Spleen (tissue), 11 donors: ENCODE data around the gene NRL. TPM values are rescaled to one million over a fixed set of nuclear protein-coding genes. Genes with fewer than 3 reads are reported as not detected.

Experiments used
- DNase-seq: peaks from one replicate; pipeline ENCODE4 v3.0.0-alpha.2; 2020
- H3K27ac ChIP-seq, 8 donors: fragments of 200-600 bp; sonication (generic) in 7 of 8; 1 replicate in 4 of 8; 2 replicates in 4 of 8; pipeline versions ENCODE4 v1.5.0 to v1.8.0; 2016 to 2021; ENCODE audit warnings: inconsistent platforms in 4 of 8, mild to moderate bottlenecking in 4 of 8, moderate library complexity in 1 of 8
- H3K27me3 ChIP-seq, 7 donors: fragments of 200-600 bp; sonication (generic) in 6 of 7; replicated peaks in 1 of 7; 1 replicate in 4 of 7; 2 replicates in 3 of 7; pipeline versions ENCODE4 v1.5.0 to v1.8.0; 2016 to 2021; ENCODE audit warnings: inconsistent platforms in 3 of 7, mild to moderate bottlenecking in 1 of 7
- H3K36me3 ChIP-seq, 6 donors: fragments of 200-600 bp; sonication (generic) in 5 of 6; 1 replicate in 4 of 6; 2 replicates in 2 of 6; pipeline versions ENCODE4 v1.5.0 to v1.8.0; 2016 to 2021; ENCODE audit warnings: inconsistent platforms in 2 of 6
- H3K4me1 ChIP-seq, 6 donors: fragments of 200-600 bp; sonication (generic) in 5 of 6; 1 replicate in 3 of 6; 2 replicates in 3 of 6; pipeline versions ENCODE4 v1.5.0 to v1.8.0; 2016 to 2021; ENCODE audit warnings: inconsistent platforms in 3 of 6
- H3K4me3 ChIP-seq, 8 donors: fragments of 200-600 bp; sonication (generic) in 7 of 8; 1 replicate in 4 of 8; 2 replicates in 4 of 8; pipeline versions ENCODE4 v1.5.0 to v1.8.0; 2016 to 2021; ENCODE audit warnings: inconsistent platforms in 4 of 8, mild to moderate bottlenecking in 4 of 8, moderate library complexity in 2 of 8
- H3K9me3 ChIP-seq, 8 donors: fragments of 200-600 bp; sonication (generic) in 7 of 8; 1 replicate in 4 of 8; 2 replicates in 4 of 8; pipeline versions ENCODE4 v1.5.0 to v1.8.0; 2016 to 2021; ENCODE audit warnings: inconsistent platforms in 4 of 8
- POLR2A ChIP-seq, 3 donors: fragments of 450-650 bp; IDR thresholded peaks; one replicate each; pipeline ENCODE4 v1.5.1; 2017; ENCODE audit warnings: antibody characterized with exemption in 3 of 3, mild to moderate bottlenecking in 1 of 3
- POLR2AphosphoS5 ChIP-seq, 3 donors: sonication (generic); formaldehyde crosslinking; IDR thresholded peaks; one replicate each; pipeline ENCODE4 v1.5.1; 2017; ENCODE audit warnings: antibody characterized with exemption in 3 of 3
- WGBS, 5 donors: extraction: QIAGEN DNeasy Blood & Tissue Kit in 3 of 5; methylation state at CpG; one replicate each; pipeline versions ENCODE4 v1.1.5 to v1.1.7; 2013 to 2018; 5-methylcytosine and 5-hydroxymethylcytosine counted together
- intact Hi-C: fragments of 100-400 bp; cut with DNase I; formaldehyde crosslinking; loops from one replicate; pipeline ENCODE4 v1.15.0; 2023; ENCODE audit warnings: low total_unique reads
- polyA plus RNA-seq, 3 donors: library from polyadenylated mRNA; stranded (reverse); fragments of 200-250 nt; gene quantifications; one replicate each; pipeline ENCODE4 v1.2.1, GENCODE V29; 2013
- total RNA-seq, 7 donors: library from RNA; depleted of rRNA in 3 of 7; stranded (reverse); fragments of >200 nt in 3 of 7; fragmentation: NEBNext Ultra II Directional in 4 of 7; extraction: Animal tissue kit (Norgen Biotek cat#: 25700) in 4 of 7; gene quantifications; one replicate each; pipeline versions ENCODE4 v1.1.0 to v1.2.1, GENCODE V29; 2016 to 2021
- TF ChIP-seq, protein P1 (sequence below), 11 experiments: fragments of 200-600 bp in 7 of 11; fragments of 450-650 bp in 4 of 11; sonication (generic) in 4 of 11; IDR thresholded peaks in 8 of 11; conservative IDR thresholded peaks in 3 of 11; 1 replicate in 7 of 11; 2 replicates in 4 of 11; pipeline versions ENCODE4 v1.4.0 to v1.8.0; 2016 to 2021; ENCODE audit warnings: antibody characterized with exemption in 11 of 11, inconsistent platforms in 4 of 11, mild to moderate bottlenecking in 1 of 11
- donor health status: healthy with polysubstance abuse.
- donor health status: DM: no; HTN: no; CAD: no; lungs with moderate emphysema.
- donor health status: DM: no; HTN: no; CAD: no.
- donor health status: Bipolar disorder and iron deficiency.
- donor health status: healthy.
- donor health status: DM: no; HTN: no; CAD: no.
- donor health status: DM: yes; HTN: yes; CAD: no.

The NRL gene
- total and polyA plus RNA-seq, 10 donors, result 2.0 to 7.8 (median 4.0) TPM

DNA sequence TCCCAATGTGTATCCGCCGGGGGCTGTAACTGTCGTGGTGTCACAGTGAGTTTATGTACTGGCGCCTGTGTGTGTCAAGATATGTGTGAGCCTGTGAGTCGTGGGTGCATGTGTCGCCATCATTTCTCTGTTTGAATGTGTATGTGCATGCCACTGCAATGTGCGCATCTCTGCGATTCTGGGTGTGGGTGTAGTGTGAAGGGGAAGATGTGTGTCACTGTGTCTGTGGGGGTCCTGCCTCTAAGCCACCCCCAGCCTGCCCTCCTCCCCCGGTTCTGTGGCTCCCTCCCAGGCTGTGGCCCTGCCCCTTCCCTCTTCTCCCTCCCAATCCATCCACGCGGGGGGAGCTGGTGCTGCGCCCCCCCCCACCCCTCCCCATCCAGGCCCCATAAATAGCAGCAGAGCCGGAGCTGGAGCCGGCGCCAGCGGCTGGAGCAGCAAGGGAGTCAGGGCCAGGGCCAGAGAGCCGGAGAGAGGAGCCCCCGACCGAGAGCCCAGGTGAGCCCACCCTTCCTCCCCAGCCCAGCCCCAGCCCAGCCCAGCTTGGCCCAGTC lies 43.5 kb downstream of the NRL start, which contains the start of gene CPNE6:
Gene CPNE6, plus strand, starts transcription at position 419 of the 554 bp plus-strand sequence. CDS start 1,375 bp downstream, outside the sequence.
- TF ChIP-seq POLR2A (IDR thresholded peaks at IDR 0.05) (no peak), POLR2AphosphoS5 (IDR thresholded peaks at IDR 0.05) (no peak)
- TF ChIP-seq, protein P1, sequence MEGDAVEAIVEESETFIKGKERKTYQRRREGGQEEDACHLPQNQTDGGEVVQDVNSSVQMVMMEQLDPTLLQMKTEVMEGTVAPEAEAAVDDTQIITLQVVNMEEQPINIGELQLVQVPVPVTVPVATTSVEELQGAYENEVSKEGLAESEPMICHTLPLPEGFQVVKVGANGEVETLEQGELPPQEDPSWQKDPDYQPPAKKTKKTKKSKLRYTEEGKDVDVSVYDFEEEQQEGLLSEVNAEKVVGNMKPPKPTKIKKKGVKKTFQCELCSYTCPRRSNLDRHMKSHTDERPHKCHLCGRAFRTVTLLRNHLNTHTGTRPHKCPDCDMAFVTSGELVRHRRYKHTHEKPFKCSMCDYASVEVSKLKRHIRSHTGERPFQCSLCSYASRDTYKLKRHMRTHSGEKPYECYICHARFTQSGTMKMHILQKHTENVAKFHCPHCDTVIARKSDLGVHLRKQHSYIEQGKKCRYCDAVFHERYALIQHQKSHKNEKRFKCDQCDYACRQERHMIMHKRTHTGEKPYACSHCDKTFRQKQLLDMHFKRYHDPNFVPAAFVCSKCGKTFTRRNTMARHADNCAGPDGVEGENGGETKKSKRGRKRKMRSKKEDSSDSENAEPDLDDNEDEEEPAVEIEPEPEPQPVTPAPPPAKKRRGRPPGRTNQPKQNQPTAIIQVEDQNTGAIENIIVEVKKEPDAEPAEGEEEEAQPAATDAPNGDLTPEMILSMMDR (IDR thresholded peaks at IDR 0.05 in 8 of 11, conservative IDR thresholded peaks at IDR 0.05 in 3 of 11), result no peak
- WGBS, 5 donors, result 52 to 70% (median 62%) methylated on average over 16 to 19 of the region's 19 CpGs
- DNase-seq, result peak; percentile 62
- H3K4me3 ChIP-seq, result no peak within 1 kb of the TSS
- intact Hi-C loops, result no loop called here
- no peak within 1 kb of the TSS for H3K27ac ChIP-seq
- H3K9me3 ChIP-seq, result no peaks in the 10 kb centered on the region
- H3K36me3 ChIP-seq, result no peaks in the 10 kb centered on the region
- H3K27me3 ChIP-seq, result peaks cover 0 to 17% (median 0%) of the 10 kb centered on the region in 7 donors
- peaks cover 0 to 24% (median 2%) of the 10 kb centered on the region in 6 donors for H3K4me1 ChIP-seq

DNA sequence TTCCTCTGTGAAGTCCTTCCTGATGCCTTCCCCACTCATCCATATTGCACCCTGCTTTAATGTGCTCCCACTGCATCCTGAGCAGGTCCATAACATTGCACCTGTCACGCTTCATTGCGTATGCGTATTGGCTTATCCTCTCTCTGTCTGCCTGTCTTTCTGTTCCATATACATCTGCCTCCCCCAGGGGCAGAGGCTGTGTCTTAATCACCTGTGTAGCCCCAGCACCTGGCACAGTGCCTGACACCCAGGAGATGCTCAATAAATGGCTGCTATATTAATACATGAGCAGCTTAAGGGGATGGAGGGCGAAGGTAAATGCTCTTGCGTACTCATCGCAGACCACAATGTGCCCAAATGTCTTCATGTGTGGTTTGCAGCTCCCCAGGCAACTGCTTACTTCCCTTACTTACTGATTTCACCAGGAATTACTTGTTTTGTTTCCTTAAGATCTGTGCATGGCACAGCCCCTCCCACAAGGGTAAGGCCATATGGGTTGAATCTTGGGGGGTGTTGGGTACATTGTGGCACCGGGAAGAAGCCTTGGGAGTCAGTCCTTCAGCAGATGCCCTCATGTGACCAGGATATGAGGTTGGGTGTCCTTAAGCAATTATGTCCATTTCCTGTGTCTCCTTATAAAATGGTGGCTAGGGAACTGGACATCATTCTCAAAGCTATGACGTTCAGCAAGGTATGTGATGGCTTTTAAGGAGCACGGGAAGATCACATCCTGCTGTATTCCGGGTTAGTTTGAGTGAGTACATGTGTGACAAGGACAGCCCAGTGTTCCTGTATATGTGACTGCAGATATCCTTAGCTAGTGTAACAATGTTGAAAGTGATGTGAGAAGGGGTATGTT lies 44.2 kb downstream of the NRL start:
- TF ChIP-seq, protein P1 (IDR thresholded peaks at IDR 0.05 in 8 of 11, conservative IDR thresholded peaks at IDR 0.05 in 3 of 11), result no peak
- TF ChIP-seq POLR2AphosphoS5 (IDR thresholded peaks at IDR 0.05), result no peak
- no peak for TF ChIP-seq POLR2A (IDR thresholded peaks at IDR 0.05)
- Histone ChIP-seq H3K27me3 (peaks cover 0 to 17% (median 0%) of the 10 kb centered on the region in 7 donors), H3K9me3 (no peaks in the 10 kb centered on the region), H3K36me3 (no peaks in the 10 kb centered on the region), H3K4me1 (peaks cover 0 to 18% (median under 1%) of the 10 kb centered on the region in 6 donors), H3K27ac (no peak overlapping the region), H3K4me3 (no peak overlapping the region)
- WGBS, 5 donors, result 55 to 80% (median 75%) methylated on average over 10 of the region's 10 CpGs
- DNase-seq, result peak; percentile 28
- intact Hi-C loops, result no loop called here

DNA sequence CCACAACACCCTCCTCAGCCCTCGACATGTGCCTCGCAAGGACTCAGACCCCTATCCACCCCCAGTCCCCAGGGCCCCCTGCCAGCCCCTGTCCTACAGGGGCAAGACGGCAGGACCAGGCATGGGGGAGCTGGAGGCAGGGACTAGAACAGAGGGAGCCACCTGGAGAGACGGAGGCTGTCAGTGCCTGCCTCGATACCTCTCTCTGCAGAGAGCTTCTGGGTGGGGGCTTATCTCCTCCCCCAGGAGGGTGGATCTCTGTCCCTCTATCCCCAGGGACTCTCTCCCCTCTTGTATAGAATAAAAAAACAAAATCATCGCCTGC lies 45.4 kb downstream of the NRL start:
- Histone ChIP-seq H3K27ac (no peak overlapping the region), H3K36me3 (no peaks in the 10 kb centered on the region), H3K27me3 (peaks cover 0 to 17% (median 0%) of the 10 kb centered on the region in 7 donors), H3K4me1 (peaks cover 0 to 13% (median 0%) of the 10 kb centered on the region in 6 donors), H3K9me3 (no peaks in the 10 kb centered on the region), H3K4me3 (no peak overlapping the region)
- intact Hi-C loops, result no loop called here
- 75 to 92% (median 87%) methylated on average over 3 to 6 of the region's 6 CpGs for WGBS, 5 donors
- peak; percentile 71 for DNase-seq
- TF ChIP-seq POLR2AphosphoS5 (IDR thresholded peaks at IDR 0.05), result no peak
- TF ChIP-seq, protein P1 (IDR thresholded peaks at IDR 0.05 in 8 of 11, conservative IDR thresholded peaks at IDR 0.05 in 3 of 11), result no peak
- TF ChIP-seq POLR2A (IDR thresholded peaks at IDR 0.05), result no peak
